ENCODE results near the gene CKMT2. TPM values are rescaled to one million over a fixed set of nuclear protein-coding genes. Genes with fewer than 3 reads are reported as not detected.

CKMT2 gene
- not detected for total RNA-seq (2021; ENCODE audit: unreplicated experiment)
- polyA plus RNA-seq (2012; ENCODE audit: insufficient read length) = 0.85 TPM
- percentile 7 among the genes with signal in this experiment for Bru-seq, nascent RNA
- percentile 20 among the genes with signal in this experiment for BruChase-seq, experiment 1, labeled RNA remaining after a 2-hour chase
- BruChase-seq, experiment 2, labeled RNA remaining after a 6-hour chase = percentile 18 among the genes with signal in this experiment
- long read RNA-seq, partial matches to known transcripts = 0 of 22 reads
- long read RNA-seq, other reads (novel, unspliced or antisense) = 22 of 22 reads

DNA sequence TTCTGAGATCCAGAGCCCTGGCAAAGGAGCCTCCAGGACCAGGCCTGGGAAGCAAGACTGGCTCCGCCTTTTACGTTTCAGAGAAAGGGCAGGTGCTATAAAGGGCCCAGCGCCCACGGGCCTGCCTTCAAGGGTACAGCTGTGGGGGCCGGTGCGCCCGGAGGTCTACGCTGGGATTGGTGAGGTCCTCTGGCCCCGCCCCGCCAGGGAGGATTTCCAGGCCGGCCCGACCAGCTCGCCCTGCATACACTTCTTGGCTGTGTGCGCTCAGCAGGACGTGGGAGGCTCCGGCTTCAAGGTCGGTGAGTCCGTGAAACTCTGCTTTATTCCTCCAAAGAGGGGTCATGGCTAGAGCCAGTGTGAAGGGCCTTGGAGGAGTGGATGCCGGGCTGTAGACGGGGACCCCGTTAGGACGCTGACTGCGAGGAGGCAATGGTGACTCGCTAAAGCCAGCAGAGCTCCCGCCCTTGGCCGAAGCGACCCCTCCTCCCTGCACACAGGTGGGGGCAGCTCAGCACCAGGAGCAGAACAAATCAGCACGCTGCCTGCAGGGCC is at the start of gene CKMT2:
Gene CKMT2, plus strand, starts transcription at position 243 of the 555 bp plus-strand sequence. CDS start 17,811 bp downstream, outside the sequence.
- no peak within 1 kb of the TSS for H3K4me3 ChIP-seq (ENCODE audit: low read depth in 2 of 2, low read length in 2 of 2)
- POLR2A ChIA-PET = no interaction called here
- in situ Hi-C loops (cut with HindIII; ENCODE audit: low pct_unique_long_range_greater_than_20kb, low sequenced_read_pairs) (no loop called here), intact Hi-C loops (cut with micrococcal nuclease; ENCODE audit: unreplicated experiment) (no loop called here)
- TF ChIP-seq REST (IDR thresholded peaks at IDR 0.05; ENCODE audit: insufficient read depth in 1 of 2, low read depth in 2 of 2, low read length in 1 of 2) (no peak), TCF7L2 (IDR thresholded peaks at IDR 0.05; ENCODE audit: low read depth, low read length) (no peak), SIN3A (IDR thresholded peaks at IDR 0.05; ENCODE audit: borderline replicate concordance, insufficient read depth, low read depth, low read length) (no peak), POLR2AphosphoS5 (IDR thresholded peaks at IDR 0.05; ENCODE audit: low read depth, low read length) (no peak)
- TF ChIP-seq, protein P1, sequence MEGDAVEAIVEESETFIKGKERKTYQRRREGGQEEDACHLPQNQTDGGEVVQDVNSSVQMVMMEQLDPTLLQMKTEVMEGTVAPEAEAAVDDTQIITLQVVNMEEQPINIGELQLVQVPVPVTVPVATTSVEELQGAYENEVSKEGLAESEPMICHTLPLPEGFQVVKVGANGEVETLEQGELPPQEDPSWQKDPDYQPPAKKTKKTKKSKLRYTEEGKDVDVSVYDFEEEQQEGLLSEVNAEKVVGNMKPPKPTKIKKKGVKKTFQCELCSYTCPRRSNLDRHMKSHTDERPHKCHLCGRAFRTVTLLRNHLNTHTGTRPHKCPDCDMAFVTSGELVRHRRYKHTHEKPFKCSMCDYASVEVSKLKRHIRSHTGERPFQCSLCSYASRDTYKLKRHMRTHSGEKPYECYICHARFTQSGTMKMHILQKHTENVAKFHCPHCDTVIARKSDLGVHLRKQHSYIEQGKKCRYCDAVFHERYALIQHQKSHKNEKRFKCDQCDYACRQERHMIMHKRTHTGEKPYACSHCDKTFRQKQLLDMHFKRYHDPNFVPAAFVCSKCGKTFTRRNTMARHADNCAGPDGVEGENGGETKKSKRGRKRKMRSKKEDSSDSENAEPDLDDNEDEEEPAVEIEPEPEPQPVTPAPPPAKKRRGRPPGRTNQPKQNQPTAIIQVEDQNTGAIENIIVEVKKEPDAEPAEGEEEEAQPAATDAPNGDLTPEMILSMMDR (IDR thresholded peaks at IDR 0.05) = no peak
- H3K9me3 ChIP-seq (ENCODE audit: control insufficient read depth, insufficient read depth, low read depth, low read length) = no peaks in the 10 kb centered on the region
- no peak for ATAC-seq
- no peak for DNase-seq (ENCODE audit: low read depth, low spot score)
- H3K36me3 ChIP-seq (ENCODE audit: control insufficient read depth, insufficient read depth, low read length) = no peaks in the 10 kb centered on the region
- CTCF ChIA-PET = no interaction called here
- BruUV-seq (replicated peaks) = no TSS peak
- no peak within 1 kb of the TSS for H3K27ac ChIP-seq (ENCODE audit: low read length)
- no peaks in the 10 kb centered on the region for H3K27me3 ChIP-seq (ENCODE audit: control insufficient read depth, insufficient read depth, low read length)
- no peaks in the 10 kb centered on the region for H3K4me1 ChIP-seq (ENCODE audit: control insufficient read depth, insufficient read depth, low read length)

DNA sequence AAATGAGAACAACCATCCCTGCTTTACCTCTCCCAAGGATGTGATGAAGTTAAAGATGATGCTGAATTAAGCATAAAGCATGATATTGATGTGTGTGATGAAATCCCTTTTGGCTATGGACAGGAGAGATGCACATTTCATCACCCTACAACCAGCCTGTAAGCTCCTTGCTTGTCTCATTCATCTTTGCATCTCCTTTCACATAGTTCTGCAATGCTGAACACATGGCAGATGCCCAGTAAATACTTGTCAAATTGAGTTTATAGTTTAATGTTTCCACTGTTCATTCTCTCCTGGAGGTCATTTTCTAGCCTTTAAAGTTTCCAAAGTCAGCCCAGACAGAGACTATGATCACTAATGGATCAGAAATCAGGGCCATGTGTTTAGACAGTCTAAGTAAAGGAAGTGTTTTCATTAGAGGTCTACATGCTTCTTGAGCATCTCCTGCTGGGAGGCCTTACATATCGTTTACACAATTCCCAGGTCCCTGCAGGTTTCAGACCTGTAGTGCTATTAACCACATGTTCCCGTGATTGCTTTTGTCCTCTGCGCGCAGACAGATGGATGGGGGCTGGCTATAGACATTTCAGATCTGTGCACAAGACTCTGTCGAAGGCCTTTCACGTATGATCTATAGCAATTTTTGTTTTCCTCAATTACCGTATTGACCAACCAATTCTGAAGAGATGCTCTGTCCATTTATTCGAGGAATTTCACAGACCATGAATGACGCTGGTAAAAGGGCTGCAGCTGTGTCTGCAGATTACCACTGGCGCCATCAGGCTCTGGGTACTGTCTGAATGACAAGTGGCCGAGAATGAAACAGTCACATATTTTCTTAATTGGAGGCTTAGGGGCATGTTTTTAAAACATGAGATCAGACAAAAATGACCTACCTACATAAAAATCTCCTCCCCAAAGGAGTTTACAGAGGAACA is 49.0 kb upstream of the CKMT2 start:
- no peaks in the 10 kb centered on the region for H3K27me3 ChIP-seq (ENCODE audit: control insufficient read depth, insufficient read depth, low read length)
- DNase-seq (ENCODE audit: low read depth, low spot score) (no peak), ATAC-seq (no peak)
- ChIA-PET CTCF (interaction anchor here (0.6 kb wide), 1 partner anchor 286 kb away, joined by 3 read pairs; no protein-coding TSS in a partner anchor), POLR2A (no interaction called here)
- no peaks in the 10 kb centered on the region for H3K9me3 ChIP-seq (ENCODE audit: control insufficient read depth, insufficient read depth, low read depth, low read length)
- no peak overlapping the region for H3K27ac ChIP-seq (ENCODE audit: low read length)
- in situ Hi-C loops (cut with HindIII; ENCODE audit: low pct_unique_long_range_greater_than_20kb, low sequenced_read_pairs) (no loop called here), intact Hi-C loops (cut with micrococcal nuclease; ENCODE audit: unreplicated experiment) (no loop called here)
- BruUV-seq (replicated peaks) = no TSS peak
- H3K4me1 ChIP-seq (ENCODE audit: control insufficient read depth, insufficient read depth, low read length) = no peaks in the 10 kb centered on the region
- H3K36me3 ChIP-seq (ENCODE audit: control insufficient read depth, insufficient read depth, low read length) = no peaks in the 10 kb centered on the region
- TF ChIP-seq, protein P1 (IDR thresholded peaks at IDR 0.05) = no peak
- TF ChIP-seq REST (IDR thresholded peaks at IDR 0.05; ENCODE audit: insufficient read depth in 1 of 2, low read depth in 2 of 2, low read length in 1 of 2) (no peak), POLR2AphosphoS5 (IDR thresholded peaks at IDR 0.05; ENCODE audit: low read depth, low read length) (no peak), SIN3A (IDR thresholded peaks at IDR 0.05; ENCODE audit: borderline replicate concordance, insufficient read depth, low read depth, low read length) (no peak), TCF7L2 (IDR thresholded peaks at IDR 0.05; ENCODE audit: low read depth, low read length) (no peak)
- H3K4me3 ChIP-seq (ENCODE audit: low read depth in 2 of 2, low read length in 2 of 2) = no peak overlapping the region
